GM19043 (cell line): Measurements from ENCODE around the gene DHX57.
A peak's percentile ranks its signal among the peaks of the same experiment; 100 is the strongest.
"Not testable (repeated sequence)": the region's sequence is repeated elsewhere in the genome, so short reads cannot be mapped to it uniquely, and the experiment has no call there.

Experiments used
- ATAC-seq: cut with Tn5 transposase; IDR thresholded peaks from one replicate; pipeline ENCODE4 v1.9.1; 2021; ENCODE audit warnings: low read depth; ENCODE audit not compliant: unreplicated experiment

The DHX57 gene

DNA sequence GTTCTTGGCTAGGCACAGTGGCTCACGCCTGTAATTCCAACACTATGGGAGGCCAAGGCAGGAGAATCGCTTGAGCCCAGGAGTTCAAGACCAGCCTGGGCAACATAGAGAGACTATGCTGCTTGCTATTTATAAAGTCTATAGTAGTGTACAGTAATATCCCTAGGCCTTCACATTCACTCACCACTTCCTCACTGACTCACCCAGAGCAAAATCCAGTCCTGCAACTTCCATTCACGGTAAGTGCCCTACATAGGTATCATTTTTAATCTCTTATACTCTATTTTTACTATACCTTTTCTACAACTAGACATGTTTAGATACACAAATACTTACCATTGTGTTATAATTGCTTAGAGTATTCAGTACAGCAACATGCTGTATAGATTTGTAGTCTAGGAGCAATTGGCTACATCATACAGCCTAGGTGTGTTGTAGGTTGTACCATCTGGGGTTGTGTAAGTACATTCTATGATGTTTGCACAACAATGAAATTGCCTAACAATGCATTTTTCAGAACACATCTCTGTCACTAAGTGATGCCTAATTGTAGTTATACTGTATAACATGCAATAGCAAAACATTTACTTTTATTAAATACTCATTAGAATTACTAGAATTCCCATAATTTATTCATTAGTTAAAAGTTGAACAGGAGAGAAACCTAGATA lies 8.8 kb downstream of the DHX57 start:
- ATAC-seq = no peak

GRCh38 chr2:38863061-38863695 lies 12.6 kb downstream of the DHX57 start:
- ATAC-seq = no peak

DNA sequence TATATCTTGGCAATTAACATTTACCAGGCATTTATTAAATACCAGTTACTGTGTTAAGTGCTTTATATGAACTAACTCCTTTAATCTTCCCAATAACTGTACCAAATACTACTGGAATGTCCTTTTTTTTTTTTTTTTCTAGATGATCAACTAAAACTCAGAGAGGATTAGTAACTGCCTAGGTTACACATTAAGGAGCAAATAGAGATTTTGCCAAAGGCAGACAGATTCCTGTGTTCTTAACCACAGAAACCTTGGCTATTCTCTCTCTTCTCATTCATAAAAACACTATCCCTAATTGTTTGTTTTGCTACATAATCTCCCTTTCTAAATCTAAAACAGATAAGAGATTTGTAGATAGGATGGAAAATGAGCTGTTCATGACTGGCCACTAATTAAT lies 13.3 kb downstream of the DHX57 start:
- ATAC-seq = no peak

GRCh38 chr2:38856165-38856564 lies 19.6 kb downstream of the DHX57 start:
- ATAC-seq = no peak

DNA sequence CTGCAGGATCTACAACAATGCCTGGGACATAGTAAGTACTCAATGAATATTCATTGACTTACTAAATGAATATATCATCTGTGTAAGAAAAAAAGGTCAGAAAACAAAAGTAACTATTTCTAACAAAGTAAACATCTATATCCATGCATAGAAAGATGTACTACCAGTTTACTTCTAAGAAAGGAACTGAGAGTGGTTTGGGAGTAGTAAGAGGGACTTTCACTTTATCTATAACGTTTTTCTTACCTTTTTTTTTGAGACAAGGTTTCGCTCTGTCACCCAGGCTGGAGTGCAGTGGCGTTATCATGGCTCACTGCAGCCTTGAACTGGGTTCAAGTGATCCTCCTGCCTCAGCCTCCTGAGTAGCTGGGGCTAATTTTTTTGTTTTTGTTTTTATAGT lies 25.7 kb downstream of the DHX57 start:
- ATAC-seq = peak; percentile 95

DNA sequence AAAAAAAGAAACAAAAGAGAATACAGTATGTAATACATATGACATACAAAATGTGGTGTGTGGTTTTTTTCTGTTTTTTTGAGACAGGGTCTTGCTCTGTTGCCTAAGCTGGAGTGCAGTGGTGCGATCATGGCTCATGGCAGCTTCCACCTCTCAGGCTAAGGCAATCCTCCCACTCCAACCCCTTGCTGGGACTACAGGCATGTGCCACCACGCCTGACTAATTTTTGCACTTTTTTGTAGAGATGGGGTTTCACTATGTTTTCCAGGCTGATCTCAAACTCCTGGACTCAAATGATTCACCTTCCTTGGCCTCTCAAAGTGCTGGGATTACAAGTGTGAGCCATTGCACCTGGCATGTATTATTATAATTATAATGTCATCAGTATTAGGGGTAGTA lies 38.9 kb downstream of the DHX57 start:
- no peak for ATAC-seq

- ATAC-seq = peak; percentile 90
These were observed 39.7 kb downstream of the DHX57 start for GRCh38 chr2:38835990-38836389.

DNA sequence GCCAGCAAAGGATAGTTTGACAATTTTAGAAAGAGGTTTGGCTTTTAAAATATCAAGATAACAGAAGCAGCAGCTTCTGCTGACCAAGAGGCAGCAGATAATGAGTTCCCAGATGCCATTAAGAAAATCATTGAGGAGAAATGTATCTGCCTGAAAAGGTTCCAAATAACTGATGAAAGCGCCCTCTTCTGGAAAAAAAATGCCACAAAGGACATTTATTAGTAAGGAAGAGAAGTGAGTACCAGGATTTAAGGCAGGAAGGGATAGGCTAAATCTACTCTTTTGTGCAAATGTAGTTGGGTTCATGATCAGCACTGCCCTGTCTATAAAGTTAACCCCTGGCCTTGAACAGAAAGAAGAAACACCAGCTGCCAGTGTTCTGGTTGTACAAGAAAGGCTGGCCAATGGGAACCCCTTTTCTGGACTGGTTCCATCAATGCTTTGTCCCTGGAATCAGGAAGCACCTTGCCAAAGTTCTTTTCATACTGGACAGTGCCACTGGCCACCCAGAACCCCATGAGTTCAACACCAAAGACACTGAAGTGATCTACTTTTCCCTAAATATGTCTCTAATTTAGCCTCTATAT lies 40.6 kb downstream of the DHX57 start:
- no peak for ATAC-seq

DNA sequence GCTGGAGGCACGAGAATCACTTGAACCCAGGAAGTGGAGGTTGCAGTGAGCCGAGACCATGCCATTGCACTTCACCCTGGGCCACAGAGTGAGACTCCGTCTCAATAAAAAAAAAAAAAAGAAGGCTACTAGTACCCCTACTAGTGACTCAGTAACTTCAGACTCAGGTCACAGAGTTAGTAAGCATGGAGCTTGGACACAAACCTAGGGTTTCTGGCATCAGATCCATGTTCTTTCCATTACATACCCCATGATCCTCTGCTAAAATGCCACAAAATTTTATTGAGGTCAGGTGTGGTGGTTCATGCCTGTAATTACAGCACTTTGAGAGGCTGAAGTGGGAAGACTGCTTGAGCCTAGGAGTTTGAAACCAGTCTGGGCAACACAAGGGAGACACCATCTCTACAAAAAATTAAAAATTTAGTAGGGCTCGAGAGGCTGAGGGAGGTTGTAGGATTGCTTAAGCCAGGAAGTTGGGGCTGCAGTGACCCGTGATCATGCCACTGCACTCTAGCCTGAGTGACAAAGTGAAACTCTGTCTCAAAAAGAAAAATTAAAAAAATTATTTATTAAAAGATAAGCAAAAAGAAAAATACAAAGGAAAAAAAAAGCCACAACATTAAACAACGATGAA lies 45.1 kb downstream of the DHX57 start:
- ATAC-seq = no peak

DNA sequence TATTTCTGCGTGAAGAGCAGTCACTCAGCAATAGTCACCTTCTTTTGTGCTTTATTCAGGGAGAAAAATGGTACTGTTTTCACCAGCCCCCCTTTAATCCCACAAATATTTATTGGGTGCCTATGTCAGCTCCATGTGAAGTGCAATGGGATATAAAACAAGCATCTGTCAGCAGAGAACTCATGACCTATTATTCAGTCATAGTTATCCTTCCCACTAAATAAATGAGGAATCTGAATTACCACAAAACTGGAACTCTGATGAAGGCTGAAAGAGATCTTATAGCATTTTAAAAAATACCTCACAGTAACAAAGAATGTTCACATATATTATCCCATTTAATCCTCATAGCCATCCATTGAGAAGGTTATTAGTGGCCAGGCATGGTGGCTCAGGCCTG lies 45.8 kb downstream of the DHX57 start:
- ATAC-seq = no peak

DNA sequence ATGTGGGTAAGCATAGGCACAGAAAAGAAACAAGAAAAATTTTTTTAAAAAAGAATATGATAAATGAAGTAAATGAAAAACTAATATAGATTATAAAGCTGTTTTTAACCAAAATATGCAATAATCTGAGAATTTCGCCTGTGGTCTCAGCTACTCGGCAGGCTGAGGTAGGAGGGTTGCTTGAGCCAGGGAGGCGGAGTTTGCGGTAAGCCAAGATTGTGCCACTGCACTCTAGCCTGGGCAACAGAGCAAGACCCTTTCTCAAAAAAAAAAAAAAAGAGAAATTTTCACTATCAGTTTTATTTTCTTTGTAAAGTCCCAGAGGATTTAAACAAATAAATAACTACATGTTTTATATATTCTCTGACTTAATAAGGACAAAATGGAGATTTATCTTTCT lies 47.3 kb downstream of the DHX57 start:
- ATAC-seq = no peak

DNA sequence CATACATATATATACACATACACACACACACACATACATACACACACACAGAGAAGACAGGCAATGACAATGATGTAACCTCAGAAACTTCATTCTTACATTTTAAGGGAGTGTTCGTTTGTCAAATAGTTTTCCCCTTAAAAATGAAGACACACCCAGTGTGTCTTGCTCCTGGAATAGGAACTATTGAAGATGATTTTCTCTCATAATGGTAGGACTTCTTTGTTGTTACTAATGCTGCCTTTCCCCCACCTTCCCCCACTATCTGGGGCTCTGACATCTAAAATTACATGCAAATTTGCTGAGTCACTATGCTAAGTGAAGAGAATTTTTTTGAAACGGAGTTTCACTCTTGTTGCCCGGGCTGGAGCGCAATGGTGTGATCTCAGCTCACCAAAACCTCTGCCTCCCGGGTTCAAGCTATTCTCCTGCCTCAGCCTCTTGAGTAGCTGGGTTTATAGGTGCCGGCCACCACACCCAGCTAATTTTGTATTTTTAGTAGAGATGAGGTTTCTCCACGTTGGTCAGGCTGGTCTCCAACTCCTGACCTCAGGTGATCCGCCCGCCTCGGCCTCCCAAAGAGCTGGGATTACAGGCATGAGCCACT lies 48.1 kb downstream of the DHX57 start:
- not testable (repeated sequence) for ATAC-seq

- no peak for ATAC-seq
These were observed 49.8 kb downstream of the DHX57 start for GRCh38 chr2:38825956-38826355.

GRCh38 chr2:38824906-38825305 lies 50.8 kb downstream of the DHX57 start:
- no peak for ATAC-seq

GRCh38 chr2:38823386-38823785 lies 52.3 kb downstream of the DHX57 start:
- ATAC-seq = no peak

- ATAC-seq = no peak
These were observed 57.2 kb downstream of the DHX57 start for GRCh38 chr2:38818565-38818964.

DNA sequence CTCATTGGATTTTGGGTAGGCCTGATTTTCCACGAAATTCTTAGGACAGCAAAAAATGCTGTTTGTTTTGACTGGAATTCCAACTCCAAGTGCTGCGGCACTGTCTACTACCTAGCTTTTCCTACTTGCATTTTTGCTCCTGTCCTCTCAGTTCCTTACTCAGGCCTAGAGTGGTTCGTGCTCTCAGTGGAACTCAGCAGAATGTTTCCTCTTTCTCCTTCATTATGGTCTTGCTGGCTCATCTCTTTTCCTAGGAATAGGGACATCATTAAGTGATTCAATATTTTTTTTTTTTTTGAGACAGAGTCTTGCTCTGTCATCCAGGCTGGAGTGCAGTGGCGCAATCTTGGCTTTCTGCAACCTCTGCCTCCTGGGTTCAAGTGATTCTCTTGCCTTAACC lies 59.8 kb downstream of the DHX57 start:
- no peak for ATAC-seq

GRCh38 chr2:38810488-38810887 lies 65.2 kb downstream of the DHX57 start:
- no peak for ATAC-seq

- ATAC-seq = no peak
These were observed 67.1 kb downstream of the DHX57 start for GRCh38 chr2:38808677-38809076.

DNA sequence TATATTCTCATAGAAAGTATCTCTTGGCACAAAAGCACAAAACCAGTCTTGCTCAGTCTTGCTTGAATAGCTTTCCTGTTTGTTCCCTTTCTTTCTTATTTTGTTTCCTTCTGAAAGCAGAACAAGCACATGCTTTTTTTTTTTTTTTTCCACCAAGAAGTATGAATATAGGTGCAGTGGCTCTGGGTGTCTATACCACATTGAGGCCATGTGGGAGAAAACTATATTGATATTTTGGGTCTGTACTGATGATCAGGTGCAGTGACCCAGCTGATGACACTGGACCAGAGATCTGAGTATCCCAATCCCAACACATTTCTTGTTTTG lies 69.0 kb downstream of the DHX57 start:
- ATAC-seq = no peak

GRCh38 chr2:38806015-38806732 lies 69.6 kb downstream of the DHX57 start:
- no peak for ATAC-seq
